WTC11 (cell line): ENCODE results near the gene KCND3.

Source experiments
- E2F4 ChIP-seq: sonication (generic); formaldehyde crosslinking; IDR thresholded peaks from 2 replicates; pipeline ENCODE4 v1.8.1; 2022; ENCODE audit warnings: low read depth, mild to moderate bottlenecking, moderate library complexity, missing genetic modification reagents, borderline replicate concordance
- ESRRA ChIP-seq: sonication (generic); formaldehyde crosslinking; IDR thresholded peaks from 2 replicates; pipeline ENCODE4 v1.8.1; 2022; ENCODE audit warnings: mild to moderate bottlenecking, missing genetic modification reagents, borderline replicate concordance
- NR2C2 ChIP-seq: sonication (generic); formaldehyde crosslinking; IDR thresholded peaks from 2 replicates; pipeline ENCODE4 v1.8.0; 2022; ENCODE audit warnings: mild to moderate bottlenecking, missing genetic modification reagents

GRCh38 chr1:112026016-112026415 is 36.5 kb upstream of the KCND3 start:
- TF ChIP-seq E2F4 (CRISPR knock-in tag), result no peak
- TF ChIP-seq ESRRA, result no peak
- TF ChIP-seq NR2C2 (CRISPR knock-in tag), result no peak
